GM19025 (cell line): ENCODE data around the gene MFAP4.
"Not testable (repeated sequence)": the region's sequence is repeated elsewhere in the genome, so short reads cannot be mapped to it uniquely, and the experiment has no call there.

Source experiments
- ATAC-seq: cut with Tn5 transposase; IDR thresholded peaks from one replicate; pipeline ENCODE4 v1.9.1; 2021; ENCODE audit warnings: mild to moderate bottlenecking, low read depth, moderate library complexity; ENCODE audit not compliant: unreplicated experiment

Gene MFAP4

GRCh38 chr17:19359151-19359550 is 27.8 kb downstream of the MFAP4 start:
- ATAC-seq, result no peak

DNA sequence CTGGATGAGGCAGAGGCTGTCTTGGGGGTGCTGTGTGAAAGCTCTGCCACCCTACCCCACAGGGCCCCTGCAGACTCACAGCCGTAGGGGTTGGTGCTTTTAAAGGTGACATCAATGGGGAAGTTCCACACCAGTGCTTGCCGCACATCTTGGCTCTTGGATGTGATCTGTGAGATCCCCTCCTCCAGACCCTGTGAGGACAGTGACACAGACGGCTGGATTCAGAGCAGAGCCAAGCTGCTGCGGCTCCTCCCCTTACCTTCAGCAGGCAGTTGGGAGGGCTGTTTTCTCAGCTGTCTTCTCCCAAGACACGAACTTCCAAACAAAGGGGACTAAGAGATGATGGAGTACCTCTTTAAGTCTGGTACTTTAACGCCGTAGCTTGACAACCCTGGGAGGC is 29.2 kb downstream of the MFAP4 start:
- ATAC-seq, result no peak

GRCh38 chr17:19357351-19357750 is 29.6 kb downstream of the MFAP4 start:
- ATAC-seq, result no peak

GRCh38 chr17:19354748-19355147 is 32.2 kb downstream of the MFAP4 start:
- no peak for ATAC-seq

GRCh38 chr17:19353401-19353800 is 33.6 kb downstream of the MFAP4 start:
- not testable (repeated sequence) for ATAC-seq

DNA sequence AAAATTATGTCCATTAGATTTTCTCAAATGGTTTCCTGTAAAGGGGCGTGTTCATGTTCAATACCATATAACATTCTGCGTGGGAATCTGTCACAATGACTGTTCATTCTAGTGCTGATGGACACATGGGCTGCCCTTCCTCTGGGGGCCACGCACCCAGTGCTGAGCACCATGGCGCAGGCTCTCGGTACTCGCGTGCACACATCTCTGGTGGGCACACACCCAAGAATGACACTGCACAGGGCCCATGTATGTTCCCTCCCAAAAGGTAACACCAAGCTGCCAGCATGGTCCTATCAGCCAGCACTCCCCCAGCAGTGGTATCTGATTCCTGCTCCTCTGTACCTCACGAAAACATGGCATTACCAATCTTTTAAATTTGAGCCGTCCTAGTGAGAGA is 38.2 kb downstream of the MFAP4 start:
- no peak for ATAC-seq

DNA sequence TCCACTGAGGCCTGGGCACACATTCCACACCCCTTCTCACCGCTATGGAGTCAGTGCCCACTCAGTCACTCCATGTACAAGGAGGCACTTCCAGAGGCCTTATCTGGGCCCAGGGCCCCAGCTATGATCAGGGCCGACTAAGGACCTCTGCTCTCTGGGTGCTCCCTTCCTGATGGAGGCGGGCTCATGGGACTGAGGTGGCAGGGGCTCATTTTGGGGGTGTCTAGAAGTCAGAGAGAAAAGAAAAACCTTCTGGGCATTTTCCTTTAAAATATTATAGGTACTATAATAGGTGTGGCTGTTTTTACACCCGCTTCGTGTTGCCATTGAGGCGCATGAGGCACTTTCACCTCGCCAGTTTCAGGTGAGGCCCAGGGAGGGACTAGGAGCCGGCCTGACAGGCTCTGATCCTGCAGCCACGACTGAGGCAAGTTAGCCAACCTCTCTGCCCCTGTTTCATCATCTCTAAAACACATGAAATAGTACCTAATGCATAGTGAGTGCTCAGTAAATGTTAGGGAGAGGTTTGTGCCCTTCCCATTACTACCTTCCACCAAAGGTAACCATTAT is 38.8 kb downstream of the MFAP4 start:
- ATAC-seq, result no peak

- no peak for ATAC-seq
Measured at GRCh38 chr17:19347323-19348080, 39.5 kb downstream of the MFAP4 start.

DNA sequence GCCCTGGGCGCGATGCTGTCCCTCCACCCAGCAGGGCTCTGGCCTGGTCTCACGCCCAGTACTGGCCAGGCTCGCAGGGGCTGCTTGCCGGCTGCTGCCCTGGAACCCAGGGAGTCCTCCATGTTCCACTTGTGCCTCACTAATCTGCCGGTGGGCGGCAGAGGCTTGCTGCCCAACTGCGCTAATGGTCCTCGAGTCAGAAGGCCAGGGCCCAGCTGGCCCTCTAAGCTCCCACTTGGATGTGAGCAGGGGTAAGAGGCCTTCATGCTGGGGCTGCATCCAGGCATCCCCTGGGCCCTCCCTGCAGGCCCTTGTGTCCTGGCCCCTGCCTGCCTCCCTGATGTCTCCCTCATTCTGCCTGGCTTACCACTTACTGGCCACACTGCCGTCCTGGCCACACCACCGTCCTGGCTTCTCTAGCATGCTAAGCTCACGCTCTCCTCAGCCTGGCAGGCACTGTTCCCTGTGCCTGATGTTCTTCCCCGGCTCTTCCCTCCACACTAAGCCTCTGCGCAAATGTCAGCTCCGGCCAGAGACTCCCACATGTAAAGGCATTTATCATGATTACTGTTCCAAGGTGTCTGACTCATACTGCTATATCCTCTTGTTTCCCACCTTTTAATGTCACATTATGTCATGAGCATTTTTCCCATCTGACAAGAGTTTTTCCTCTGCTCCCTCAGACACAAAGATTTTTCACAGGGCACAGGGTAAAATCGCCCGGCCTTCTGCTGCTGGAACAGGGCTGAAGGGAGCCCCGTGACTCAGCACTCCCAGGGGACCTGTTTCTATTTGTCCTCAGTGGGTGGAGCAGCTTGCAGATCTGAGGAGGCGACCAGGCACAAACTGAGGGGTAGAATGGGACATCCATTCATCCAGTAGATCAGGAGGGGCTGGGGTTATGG is 40.4 kb downstream of the MFAP4 start:
- ATAC-seq, result no peak

- ATAC-seq, result no peak
Measured at GRCh38 chr17:19345486-19346350, 41.3 kb downstream of the MFAP4 start.

DNA sequence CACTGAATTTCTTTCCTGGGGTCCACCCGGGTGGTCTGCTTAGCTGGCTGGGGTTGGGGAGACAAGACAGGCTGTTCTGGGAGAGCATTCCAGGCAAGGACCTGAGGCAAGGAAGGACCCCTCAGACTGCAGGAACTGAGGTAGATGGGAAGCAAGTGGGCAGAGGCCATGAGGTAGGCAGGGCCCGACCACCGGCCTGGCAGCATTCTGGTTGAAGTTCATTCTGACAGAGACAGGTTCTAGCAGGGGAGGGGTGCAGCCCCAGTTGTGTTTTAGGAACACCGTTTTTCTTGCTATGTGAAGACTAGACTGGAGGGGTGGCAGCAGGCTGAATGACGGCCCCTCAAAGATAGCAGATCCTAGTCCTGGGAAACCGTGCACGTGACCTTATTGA is 41.9 kb downstream of the MFAP4 start:
- no peak for ATAC-seq

- ATAC-seq, result no peak
Measured at GRCh38 chr17:19344311-19345066, 42.5 kb downstream of the MFAP4 start.

GRCh38 chr17:19343671-19344151 is 43.3 kb downstream of the MFAP4 start:
- ATAC-seq, result no peak

GRCh38 chr17:19343256-19343630 is 43.7 kb downstream of the MFAP4 start:
- no peak for ATAC-seq

DNA sequence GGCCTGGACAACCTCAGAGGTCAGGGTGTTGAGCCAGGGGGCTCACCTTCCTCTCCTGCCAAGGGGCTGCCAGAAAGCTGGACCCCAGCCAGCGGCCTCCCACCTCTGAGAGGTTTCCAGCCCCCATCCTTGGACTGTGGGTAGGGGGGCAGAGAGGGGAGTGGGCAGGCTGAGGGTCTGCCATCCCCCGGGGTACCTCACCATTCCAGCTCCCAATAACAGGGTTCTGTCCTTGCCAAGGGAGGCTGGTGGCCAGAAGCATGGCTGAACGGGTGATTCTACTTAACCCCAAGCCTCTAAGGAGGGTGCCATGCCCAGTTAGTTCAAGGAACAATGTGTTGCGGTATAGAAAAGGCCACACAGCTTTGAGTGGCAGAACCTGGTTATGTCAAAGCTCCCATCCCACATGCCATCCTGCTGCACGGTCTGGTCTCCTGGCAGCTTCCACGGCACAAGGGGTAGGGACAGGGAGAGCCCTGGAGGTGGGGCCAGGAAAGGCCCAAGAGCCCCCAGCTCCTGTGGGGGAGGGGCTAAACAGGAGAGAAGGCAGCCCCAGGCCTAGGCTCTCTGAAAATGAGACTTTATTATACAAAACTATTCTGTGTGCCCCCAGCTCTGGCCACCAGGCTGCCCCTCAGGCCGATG is 44.3 kb downstream of the MFAP4 start:
- no peak for ATAC-seq

DNA sequence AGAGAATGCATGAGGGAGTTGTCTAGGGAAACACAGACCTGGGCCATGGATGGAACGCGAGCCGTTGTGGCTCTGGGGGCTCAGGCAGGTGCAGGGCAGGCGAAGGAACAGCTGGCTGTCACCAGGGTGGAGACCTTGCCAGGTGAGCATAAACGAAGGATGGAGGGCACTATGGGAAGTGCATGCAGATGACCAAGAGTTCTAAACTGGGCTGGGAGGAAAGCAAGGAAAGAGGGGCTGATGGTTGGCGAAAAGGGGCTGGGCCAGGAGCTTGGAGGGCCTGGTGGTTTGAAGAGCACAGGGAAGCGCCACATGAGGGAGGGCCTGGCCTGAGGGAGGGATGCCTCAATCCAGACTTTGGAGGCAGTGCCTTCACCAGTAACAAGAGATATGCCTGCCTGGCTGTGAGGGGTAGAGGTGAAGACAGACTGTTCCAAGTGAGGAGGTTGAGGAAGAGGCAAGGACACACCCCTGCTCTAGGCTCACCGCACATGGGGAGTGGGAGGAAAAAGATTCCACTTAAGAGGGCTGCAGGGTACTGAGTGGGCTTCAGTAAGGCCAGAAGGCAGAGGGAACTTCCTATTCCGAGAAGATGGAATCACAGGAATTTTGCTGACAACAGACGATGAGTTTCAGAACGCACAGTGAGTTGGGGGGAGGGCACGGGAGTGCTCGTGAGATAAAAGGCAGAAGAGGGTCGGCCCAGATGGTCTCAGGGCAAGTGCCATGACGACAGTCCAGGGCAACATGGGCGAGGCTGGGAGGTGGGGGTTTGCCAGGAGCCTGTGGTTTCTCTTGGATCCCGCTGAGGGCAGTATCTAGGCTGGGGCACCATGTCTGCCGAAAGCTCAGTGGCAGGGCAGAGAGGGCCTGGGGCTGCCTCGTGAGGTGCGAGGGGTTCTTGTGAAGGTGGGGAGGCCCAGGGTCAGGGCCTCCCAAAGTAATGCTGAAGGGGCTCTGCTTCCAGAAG is 45.1 kb downstream of the MFAP4 start:
- ATAC-seq, result no peak

GRCh38 chr17:19341211-19341631 is 45.8 kb downstream of the MFAP4 start:
- no peak for ATAC-seq

- no peak for ATAC-seq
Measured at GRCh38 chr17:19339341-19339815, 47.6 kb downstream of the MFAP4 start.
